T follicular helper cell (primary cell): Measurements from ENCODE around the gene GPR152.
"Not testable (repeated sequence)": the region's sequence is repeated elsewhere in the genome, so short reads cannot be mapped to it uniquely, and the experiment has no call there.

Experiments used
- DNase-seq: peaks from one replicate; pipeline ENCODE4 v3.0.0-alpha.2; 2020; ENCODE audit warnings: low read depth

Gene GPR152

DNA sequence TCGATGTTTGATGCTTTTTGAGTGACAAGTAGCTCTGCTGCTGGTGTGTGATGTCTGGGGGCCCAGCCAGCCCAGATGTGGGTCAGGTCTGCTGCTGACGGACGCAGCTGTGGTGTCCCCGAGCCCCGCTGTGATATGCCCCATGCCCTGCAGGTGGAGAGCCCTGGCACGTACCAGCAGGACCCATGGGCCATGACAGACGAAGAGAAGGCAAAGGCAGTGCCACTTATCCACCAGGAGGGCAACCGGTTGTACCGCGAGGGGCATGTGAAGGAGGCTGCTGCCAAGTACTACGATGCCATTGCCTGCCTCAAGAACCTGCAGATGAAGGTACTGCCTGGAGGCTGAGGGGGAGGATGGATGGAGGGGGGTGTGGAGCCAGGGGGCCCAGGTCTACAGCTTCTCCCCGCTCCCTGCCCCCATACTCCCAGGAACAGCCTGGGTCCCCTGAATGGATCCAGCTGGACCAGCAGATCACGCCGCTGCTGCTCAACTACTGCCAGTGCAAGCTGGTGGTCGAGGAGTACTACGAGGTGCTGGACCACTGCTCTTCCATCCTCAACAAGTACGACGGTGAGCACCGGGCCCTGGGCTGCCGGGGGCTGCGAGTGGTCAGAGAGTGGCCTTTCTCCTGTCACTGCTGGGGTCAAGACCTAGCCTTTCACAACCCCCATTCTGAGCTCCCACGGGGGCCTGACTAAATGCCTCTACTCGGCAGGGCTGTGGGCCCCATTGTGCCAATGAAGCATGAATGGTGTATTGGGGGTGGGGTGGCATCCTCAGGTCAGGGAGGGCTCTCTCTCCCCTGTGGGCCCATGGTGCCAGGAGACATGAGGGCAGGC, 37.6 kb upstream of the GPR152 start:
- DNase-seq, result no peak

DNA sequence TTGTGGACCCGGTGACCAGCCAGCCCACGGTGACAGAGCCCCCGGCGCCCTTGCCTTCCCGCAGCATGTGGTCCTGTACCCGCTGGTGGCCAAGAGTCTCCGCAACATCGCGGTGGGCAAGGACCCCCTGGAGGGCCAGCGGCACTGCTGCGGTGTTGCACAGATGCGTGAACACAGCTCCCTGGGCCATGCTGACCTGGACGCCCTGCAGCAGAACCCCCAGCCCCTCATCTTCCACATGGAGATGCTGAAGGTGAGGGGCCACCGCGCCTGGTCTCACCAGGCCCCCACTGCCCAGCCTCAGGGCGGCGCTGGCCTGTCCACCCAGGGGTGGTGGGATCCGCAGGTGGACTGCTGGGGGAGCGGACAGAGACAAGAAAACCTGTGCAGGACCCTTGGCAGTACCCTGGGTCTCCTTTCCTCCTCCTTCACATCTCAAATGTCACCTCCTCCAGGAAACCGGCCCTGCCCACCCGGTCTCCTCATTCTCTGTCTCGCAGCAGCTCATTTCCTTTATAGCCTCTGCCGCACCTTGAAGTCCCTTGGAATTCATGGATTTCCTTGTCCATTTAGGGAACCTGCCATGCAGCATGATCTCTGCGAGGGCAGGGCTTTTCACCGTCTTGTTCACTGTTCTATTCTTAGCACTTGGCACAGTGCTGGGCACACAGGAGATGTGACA, 36.8 kb upstream of the GPR152 start:
- DNase-seq, result no peak

DNA sequence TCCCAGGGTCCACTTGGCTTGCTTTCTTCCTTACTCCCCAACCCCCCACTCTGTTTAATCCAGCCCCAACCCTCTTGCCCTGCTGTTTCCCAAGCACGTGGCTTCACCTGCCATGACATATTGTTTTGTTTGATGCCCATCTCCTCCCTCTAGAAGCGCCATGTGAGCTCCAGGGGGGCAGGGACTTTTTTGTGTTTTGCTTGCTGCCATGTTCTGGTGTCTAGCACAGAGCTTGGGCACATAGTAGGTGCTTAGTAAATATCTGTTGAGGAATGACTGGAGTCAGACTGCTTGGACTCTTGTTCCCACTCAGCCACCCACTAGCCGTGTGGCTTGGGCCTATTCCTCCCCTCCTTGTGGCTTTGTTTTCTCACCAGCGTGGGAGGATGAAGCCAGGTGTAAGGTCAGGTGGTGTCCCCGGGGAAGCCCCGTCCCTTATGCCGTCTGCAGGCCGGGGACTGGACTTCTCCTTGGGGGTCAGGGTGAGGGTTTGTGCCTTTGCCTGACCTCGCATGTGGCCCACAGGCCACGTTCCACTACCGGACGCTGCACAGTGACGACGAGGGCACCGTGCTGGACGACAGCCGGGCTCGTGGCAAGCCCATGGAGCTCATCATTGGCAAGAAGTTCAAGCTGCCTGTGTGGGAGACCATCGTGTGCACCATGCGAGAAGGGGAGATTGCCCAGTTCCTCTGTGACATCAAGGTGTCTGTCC, 34.1 kb upstream of the GPR152 start:
- no peak for DNase-seq

DNA sequence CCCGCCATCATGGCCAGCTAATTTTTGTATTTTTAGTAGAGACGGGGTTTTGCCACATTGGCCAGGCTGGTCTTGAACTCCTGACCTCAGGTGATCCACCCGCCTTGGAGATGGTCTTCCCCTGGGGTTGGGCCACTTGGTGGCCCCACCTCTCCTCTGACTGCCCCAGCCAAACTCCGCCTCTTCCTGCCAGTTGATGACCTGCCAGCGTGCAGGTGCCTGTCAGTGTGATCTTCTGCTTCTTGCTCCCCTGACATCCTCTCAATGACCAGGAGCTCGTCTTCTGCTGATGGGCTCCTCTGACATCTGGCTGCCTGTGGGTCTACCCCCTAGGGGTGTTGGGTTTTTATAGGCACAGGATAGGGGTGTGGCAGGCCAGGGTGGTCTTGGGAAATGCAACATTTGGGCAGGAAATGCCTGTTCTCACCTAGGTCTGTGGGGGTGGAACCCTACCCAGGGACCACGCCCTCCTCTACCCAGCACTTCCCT, 33.4 kb upstream of the GPR152 start:
- not testable (repeated sequence) for DNase-seq

GRCh38 chr11:67484847-67485311, 32.4 kb upstream of the GPR152 start:
- no peak for DNase-seq

DNA sequence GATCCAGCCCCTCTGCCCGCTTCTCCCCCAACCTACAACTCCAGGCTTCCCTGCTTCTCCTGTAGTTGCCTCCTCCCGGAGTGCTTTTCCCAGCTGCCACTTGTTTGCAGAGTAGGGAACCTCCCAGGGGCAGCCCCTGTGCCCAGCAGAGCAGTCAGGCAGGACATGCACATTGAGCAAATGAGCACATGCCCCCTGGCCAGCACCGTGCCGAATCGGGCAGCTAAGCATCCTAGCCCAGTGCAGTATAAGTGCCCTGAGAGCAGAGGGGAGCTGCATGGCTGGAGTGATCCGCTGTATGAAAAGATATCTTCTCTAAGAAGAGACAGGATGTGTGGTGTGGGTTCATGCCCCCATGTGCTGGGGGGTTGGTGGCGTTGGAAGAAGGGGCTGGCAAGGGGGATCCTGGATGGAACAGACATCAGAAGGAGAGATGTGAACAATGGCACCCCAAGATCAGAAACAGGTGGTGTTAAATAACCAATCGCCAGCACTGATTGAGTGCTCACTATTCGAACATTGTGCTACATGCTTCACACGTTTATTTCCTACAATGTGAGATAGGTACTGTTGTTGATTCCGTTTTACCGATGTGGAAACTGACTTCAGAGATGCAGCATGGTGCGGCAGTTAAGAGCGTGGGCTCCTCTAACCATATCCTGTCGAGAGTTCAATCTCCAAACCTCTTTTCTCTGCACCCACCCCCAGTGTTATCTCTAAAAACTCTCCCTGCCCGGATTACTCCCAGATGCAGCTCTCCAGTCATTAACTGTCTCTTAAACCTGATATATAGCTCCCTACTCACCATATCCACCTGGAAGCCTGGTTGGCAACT, 31.5 kb upstream of the GPR152 start:
- no peak for DNase-seq

DNA sequence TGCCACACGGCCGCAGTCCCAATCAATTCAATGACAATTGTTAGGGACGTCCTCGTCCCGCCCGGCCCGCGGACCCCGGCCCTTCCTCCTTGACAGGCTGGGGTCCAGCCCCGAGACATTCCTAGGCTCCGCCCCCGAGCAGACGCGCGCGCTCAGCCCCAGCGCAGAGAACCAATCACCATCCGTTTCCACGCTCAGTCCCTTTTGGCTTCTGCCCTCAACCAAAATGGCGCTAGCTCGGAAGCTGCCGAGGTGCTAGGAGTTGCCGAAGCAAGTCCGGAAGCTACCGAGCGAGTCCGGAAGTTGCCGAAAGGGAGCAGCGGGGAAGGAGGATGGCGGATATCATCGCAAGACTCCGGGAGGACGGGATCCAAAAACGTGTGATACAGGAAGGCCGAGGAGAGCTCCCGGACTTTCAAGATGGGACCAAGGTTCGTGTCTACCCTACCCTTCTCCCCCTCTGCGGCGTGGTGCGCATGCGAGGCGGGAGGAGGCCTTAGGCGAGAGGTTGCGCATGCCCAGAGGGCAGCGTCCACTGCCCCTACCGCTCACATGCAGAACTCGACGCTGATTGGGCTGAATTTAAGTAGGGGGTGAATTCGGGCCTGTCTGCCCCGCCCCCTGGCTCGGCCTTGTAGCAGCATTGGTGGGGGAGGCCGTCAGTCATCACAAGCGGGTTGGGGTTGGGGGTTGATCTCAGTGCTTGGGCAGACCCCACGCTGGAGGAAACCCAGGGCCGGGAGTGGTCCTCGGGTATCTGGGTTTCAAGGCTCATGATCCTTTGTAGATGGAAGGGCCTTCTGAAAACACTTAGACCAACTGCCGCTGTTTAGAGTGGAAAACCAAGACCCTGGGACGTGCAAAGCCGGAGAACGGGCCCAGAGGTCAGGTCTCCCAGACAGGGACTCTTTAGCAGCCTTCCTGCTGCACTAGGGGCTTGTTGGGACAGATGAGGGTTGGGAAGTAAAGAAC, 30.6 kb upstream of the GPR152 start, which contains the start of gene AIP:
Gene AIP, plus strand, starts transcription at position 200 of the 972 bp plus-strand sequence. Its CDS starts 133 bp downstream, at position 333.
- DNase-seq, result peak; percentile 97

GRCh38 chr11:67482275-67482826, 29.8 kb upstream of the GPR152 start:
- no peak for DNase-seq

- DNase-seq, result not testable (repeated sequence)
Measured at GRCh38 chr11:67477344-67478050, 25.0 kb upstream of the GPR152 start.

DNA sequence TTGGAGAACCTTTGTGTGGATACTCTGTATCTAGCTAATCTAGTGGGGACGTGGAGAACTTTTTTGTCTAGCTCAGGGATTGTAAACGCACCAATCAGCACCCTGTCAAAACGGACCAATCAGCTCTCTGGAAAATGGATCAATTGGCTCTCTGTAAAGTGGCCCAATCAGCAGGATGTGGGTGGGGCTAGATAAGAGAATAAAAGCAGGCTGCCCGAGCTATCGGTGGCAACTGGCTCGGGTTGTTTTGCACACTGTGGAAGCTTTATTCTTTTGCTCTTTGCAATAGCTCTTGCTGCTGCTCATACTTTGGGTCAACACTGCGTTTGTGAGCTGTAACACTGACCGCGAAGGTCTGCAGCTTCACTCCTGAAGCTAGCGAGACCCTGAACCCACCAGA, 24.2 kb upstream of the GPR152 start:
- not testable (repeated sequence) for DNase-seq

DNA sequence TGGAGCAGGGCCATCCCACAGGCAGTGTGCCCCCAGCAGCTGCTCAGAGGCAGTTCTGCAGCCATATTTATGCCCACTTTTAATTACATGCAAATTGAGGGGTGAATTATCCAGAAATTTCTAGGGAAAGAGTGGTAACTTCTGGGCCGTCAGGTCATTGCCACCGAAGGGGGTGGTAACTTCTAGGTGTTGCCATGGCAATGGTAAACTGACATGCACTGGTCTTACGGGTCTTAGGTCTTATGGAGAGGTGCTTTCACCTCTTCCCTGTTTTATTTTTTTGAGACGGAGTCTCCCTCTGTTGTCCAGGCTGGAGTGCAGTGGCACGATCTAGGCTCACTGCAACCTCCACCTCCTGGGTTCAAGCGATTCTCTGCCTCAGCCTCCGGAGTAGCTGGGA, 20.4 kb upstream of the GPR152 start:
- no peak for DNase-seq

DNA sequence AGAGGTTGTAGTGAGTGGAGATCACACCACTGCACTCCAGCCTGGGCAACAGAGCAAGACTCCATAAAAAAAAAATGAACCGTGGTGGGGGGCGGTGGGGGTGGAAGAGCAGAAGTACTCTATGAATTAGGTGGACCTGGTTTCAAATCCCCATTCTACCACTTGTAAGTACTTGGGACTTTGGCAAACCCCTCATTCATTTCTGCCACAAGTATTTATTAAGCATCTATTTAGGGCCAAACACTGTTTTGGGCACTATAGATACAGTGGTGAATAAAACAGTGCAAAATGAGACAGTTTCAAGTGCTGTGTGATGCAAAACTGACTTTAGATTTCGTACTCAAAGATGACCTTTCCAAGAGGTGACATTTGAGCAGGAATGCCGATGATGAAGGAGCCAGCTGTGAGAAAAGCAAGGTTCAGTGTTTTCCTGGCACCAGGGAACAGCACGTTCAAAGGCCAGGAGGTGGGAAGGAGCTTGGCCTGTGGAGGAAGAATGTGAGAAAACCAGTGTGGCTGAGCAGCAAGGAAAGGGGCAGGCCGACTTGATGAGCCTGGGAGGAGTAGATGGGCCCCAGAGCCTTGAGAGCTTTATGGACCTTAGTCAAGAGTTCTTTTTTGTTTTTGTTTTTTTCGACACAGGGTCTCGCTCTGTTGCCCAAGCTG, 17.9 kb upstream of the GPR152 start:
- no peak for DNase-seq

- DNase-seq, result no peak
Measured at GRCh38 chr11:67469508-67469811, 16.9 kb upstream of the GPR152 start.

- DNase-seq, result peak; percentile 90
Measured at GRCh38 chr11:67468759-67469507, 16.4 kb upstream of the GPR152 start, which contains the start of gene TMEM134. Gene TMEM134, minus strand, starts transcription at chr11:67469251. Its CDS starts 59 bp downstream, at chr11:67469192.

GRCh38 chr11:67468456-67468758, 15.9 kb upstream of the GPR152 start:
- no peak for DNase-seq

GRCh38 chr11:67468056-67468455, 15.5 kb upstream of the GPR152 start:
- no peak for DNase-seq

DNA sequence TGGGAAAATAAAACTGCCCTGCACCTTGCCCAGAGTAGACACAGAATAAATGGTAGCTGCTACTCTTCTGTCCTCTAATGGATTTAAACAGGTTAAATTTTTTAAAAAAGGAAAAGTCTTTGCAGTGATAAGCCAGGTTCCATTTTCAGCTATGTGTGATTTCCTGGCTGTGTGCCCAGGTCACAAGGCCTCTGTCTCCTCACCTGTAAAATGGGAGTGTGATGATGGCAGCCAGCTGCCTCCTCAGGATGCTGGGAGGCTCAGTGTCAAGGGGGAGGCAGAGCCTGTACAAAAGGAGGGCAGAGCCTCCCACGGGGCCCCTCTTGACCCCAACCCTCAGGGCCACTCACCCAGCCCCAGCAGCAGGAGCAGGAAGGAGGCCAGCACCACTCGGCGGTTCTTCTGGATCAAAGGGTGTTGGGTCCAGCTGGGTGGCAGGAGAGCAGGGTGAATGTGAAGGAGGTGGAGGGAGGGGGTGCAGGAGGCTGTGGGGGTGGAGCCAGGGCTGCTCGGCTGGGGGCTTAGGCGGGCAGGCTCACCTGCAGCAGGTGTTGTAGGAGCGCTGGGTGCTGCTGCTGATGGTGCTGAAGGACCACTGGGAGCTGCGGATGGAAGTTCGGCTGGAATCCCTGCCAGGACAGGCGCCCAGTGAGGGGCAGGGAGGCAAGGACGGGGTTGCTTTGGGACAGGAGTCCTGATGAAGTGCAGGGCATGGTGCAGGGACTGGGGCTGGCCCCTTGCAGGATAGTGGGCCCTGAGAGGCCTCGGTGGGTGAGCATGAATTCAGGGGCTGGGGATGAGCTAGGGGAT, 14.6 kb upstream of the GPR152 start:
- no peak for DNase-seq
